Kidney tubule cell (primary cell): ENCODE data around the gene ADCY9.

Experiments used
- DNase-seq: peaks from one replicate; pipeline ENCODE4 v3.0.0-alpha.2; 2018; ENCODE audit warnings: low spot score

The ADCY9 gene

GRCh38 chr16:3912897-3913296 is 203.3 kb downstream of the ADCY9 start:
- DNase-seq, result no peak
